Activated effector memory CD4-positive, alpha-beta T cell treated with Interleukin-2 at 50 U/mL for 16 hours (primary cell): ENCODE data around the gene KIAA0586.
"Not testable (repeated sequence)": the region's sequence is repeated elsewhere in the genome, so short reads cannot be mapped to it uniquely, and the experiment has no call there.

Source experiments
- DNase-seq: peaks from one replicate; pipeline ENCODE4 v3.0.0-alpha.2; 2020

KIAA0586 gene

GRCh38 chr14:58465421-58465820, 37.9 kb downstream of the KIAA0586 start:
- no peak for DNase-seq

- no peak for DNase-seq
Measured at GRCh38 chr14:58466459-58466858, 38.9 kb downstream of the KIAA0586 start.

- no peak for DNase-seq
Measured at GRCh38 chr14:58467575-58467974, 40.1 kb downstream of the KIAA0586 start.

- DNase-seq: no peak
Measured at GRCh38 chr14:58469309-58469708, 41.8 kb downstream of the KIAA0586 start.

- DNase-seq: no peak
Measured at GRCh38 chr14:58476320-58476719, 48.8 kb downstream of the KIAA0586 start.

- no peak for DNase-seq
Measured at GRCh38 chr14:58477653-58478052, 50.1 kb downstream of the KIAA0586 start.

GRCh38 chr14:58478329-58478728, 50.8 kb downstream of the KIAA0586 start:
- DNase-seq: not testable (repeated sequence)

- no peak for DNase-seq
Measured at GRCh38 chr14:58479975-58480374, 52.5 kb downstream of the KIAA0586 start.

GRCh38 chr14:58484176-58484575, 56.7 kb downstream of the KIAA0586 start:
- DNase-seq: no peak

- no peak for DNase-seq
Measured at GRCh38 chr14:58488550-58488949, 61.0 kb downstream of the KIAA0586 start.

GRCh38 chr14:58491593-58491992, 64.1 kb downstream of the KIAA0586 start:
- DNase-seq: no peak

GRCh38 chr14:58492044-58492443, 64.5 kb downstream of the KIAA0586 start:
- DNase-seq: no peak

- no peak for DNase-seq
Measured at GRCh38 chr14:58501214-58501816, 73.8 kb downstream of the KIAA0586 start.

GRCh38 chr14:58513272-58513671, 85.8 kb downstream of the KIAA0586 start:
- DNase-seq: no peak

GRCh38 chr14:58517592-58517991, 90.1 kb downstream of the KIAA0586 start:
- no peak for DNase-seq

- not testable (repeated sequence) for DNase-seq
Measured at GRCh38 chr14:58525691-58526090, 98.2 kb downstream of the KIAA0586 start.

- DNase-seq: no peak
Measured at GRCh38 chr14:58533446-58533845, 105.9 kb downstream of the KIAA0586 start.

GRCh38 chr14:58535044-58535443, 107.5 kb downstream of the KIAA0586 start:
- no peak for DNase-seq

GRCh38 chr14:58537004-58537403, 109.5 kb downstream of the KIAA0586 start:
- no peak for DNase-seq

- DNase-seq: no peak
Measured at GRCh38 chr14:58540749-58541632, 113.5 kb downstream of the KIAA0586 start.

GRCh38 chr14:58541633-58542022, 114.1 kb downstream of the KIAA0586 start:
- no peak for DNase-seq

- DNase-seq: no peak
Measured at GRCh38 chr14:58543253-58543652, 115.7 kb downstream of the KIAA0586 start.

GRCh38 chr14:58547649-58548048, 120.1 kb downstream of the KIAA0586 start:
- DNase-seq: no peak

GRCh38 chr14:58549105-58549757, 121.7 kb downstream of the KIAA0586 start:
- no peak for DNase-seq
